ENCODE measurements around the gene GALNT1. TPM values are rescaled to one million over a fixed set of nuclear protein-coding genes. Genes with fewer than 3 reads are reported as not detected.
A peak's percentile ranks its signal among the peaks of the same experiment; 100 is the strongest.

GALNT1 gene
- total and polyA plus RNA-seq, 9 of the 15 experiments (the other 6 are each of a cell fraction or from before 2014, with no cell fraction given) = 14.4 to 54.1 (median 36.6) TPM

DNA sequence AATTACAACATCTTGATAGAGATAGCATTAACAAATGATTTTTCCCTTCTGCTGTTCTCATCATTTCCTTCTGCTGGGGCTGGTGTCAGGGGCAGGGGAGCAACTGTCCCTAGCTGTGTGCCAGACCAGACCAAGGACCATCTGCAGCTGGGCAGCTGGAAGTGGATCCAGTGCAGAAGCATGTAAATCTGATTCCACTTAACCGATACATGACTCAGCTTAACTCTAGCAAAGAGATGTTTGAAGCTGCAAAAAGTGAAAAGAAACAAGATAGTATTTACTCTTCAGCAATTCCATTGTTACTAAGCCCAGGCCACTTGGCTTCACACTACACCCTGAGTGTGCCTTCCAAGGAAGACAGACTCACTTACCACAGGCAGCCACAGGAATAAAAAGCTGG lies 151.1 kb downstream of the GALNT1 start (continued):
- TF ChIP-seq C11orf30 (IDR thresholded peaks at IDR 0.05; ENCODE audit: low read depth) (peak; percentile 63; the same call in 1 of the 2 replicates), GATAD2A (IDR thresholded peaks at IDR 0.05) (no peak), ZNF699 (CRISPR knock-in tag; IDR thresholded peaks at IDR 0.05; ENCODE audit: insufficient replicate concordance) (no peak), PCBP1 (IDR thresholded peaks at IDR 0.05; ENCODE audit: low read depth, low read length, poor library complexity, severe bottlenecking) (no peak), TOE1 (IDR thresholded peaks at IDR 0.05; ENCODE audit: borderline replicate concordance) (no peak), TOE1 (CRISPR knock-in tag; IDR thresholded peaks at IDR 0.05; ENCODE audit: borderline replicate concordance, low read depth) (no peak), ZNF217 (CRISPR knock-in tag; IDR thresholded peaks at IDR 0.05) (no peak), ZBTB8A (IDR thresholded peaks at IDR 0.05; ENCODE audit: partially characterized antibody) (no peak), GATAD2B (IDR thresholded peaks at IDR 0.05; ENCODE audit: borderline replicate concordance) (no peak), PKNOX1 (IDR thresholded peaks at IDR 0.05) (no peak), ZNF766 (CRISPR knock-in tag; conservative IDR thresholded peaks at IDR 0.05) (no peak), IRF2 (CRISPR knock-in tag; IDR thresholded peaks at IDR 0.05) (no peak), BMI1 (IDR thresholded peaks at IDR 0.05; ENCODE audit: low read length) (no peak), ZNF445 (CRISPR knock-in tag; IDR thresholded peaks at IDR 0.05; ENCODE audit: low read depth) (no peak), ELK1 (CRISPR knock-in tag; IDR thresholded peaks at IDR 0.05) (no peak), NFE2L1 (tag; IDR thresholded peaks at IDR 0.05; ENCODE audit: borderline replicate concordance, low read depth) (peak; percentile 37; the same call in 1 of the 2 replicates), ZNF316 (IDR thresholded peaks at IDR 0.05) (peak; percentile 69), HNRNPH1 (optimal IDR thresholded peaks at IDR 0.05; ENCODE audit: low read depth, low read length) (no peak), ZNF174 (CRISPR knock-in tag; IDR thresholded peaks at IDR 0.05) (no peak), RBFOX2 (IDR thresholded peaks at IDR 0.05; ENCODE audit: low read depth, low read length) (no peak), ATF2 (CRISPR knock-in tag; IDR thresholded peaks at IDR 0.05) (no peak), KLF1 (tag; IDR thresholded peaks at IDR 0.05) (no peak), MAFK (IDR thresholded peaks at IDR 0.05; ENCODE audit: low read length) (peak; percentile 46; the same call in 1 of the 2 replicates), DIDO1 (tag; IDR thresholded peaks at IDR 0.05; ENCODE audit: low read depth) (no peak)
- TF ChIP-seq, protein P1, sequence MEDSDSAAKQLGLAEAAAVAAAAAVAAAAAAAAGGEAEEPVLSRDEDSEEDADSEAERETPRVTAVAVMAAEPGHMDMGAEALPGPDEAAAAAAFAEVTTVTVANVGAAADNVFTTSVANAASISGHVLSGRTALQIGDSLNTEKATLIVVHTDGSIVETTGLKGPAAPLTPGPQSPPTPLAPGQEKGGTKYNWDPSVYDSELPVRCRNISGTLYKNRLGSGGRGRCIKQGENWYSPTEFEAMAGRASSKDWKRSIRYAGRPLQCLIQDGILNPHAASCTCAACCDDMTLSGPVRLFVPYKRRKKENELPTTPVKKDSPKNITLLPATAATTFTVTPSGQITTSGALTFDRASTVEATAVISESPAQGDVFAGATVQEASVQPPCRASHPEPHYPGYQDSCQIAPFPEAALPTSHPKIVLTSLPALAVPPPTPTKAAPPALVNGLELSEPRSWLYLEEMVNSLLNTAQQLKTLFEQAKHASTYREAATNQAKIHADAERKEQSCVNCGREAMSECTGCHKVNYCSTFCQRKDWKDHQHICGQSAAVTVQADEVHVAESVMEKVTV (CRISPR knock-in tag; IDR thresholded peaks at IDR 0.05) = no peak
- TF ChIP-seq, protein P2, sequence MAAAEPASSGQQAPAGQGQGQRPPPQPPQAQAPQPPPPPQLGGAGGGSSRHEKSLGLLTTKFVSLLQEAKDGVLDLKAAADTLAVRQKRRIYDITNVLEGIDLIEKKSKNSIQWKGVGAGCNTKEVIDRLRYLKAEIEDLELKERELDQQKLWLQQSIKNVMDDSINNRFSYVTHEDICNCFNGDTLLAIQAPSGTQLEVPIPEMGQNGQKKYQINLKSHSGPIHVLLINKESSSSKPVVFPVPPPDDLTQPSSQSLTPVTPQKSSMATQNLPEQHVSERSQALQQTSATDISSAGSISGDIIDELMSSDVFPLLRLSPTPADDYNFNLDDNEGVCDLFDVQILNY (CRISPR knock-in tag; IDR thresholded peaks at IDR 0.05) = no peak

Measured in K562 (cell line).